GM12878 (cell line): ENCODE results near the gene CP.

Experiments
- CEBPB ChIP-seq, 2 experiments: fragments of 150-350 bp in 1 of 2; IDR thresholded peaks; 2 replicates each; pipeline ENCODE4 v1.6.1; 2012 to 2014; ENCODE audit warnings: low read depth in 2 of 2, low read length in 2 of 2, borderline replicate concordance in 1 of 2, inconsistent platforms in 1 of 2
- CHD1 ChIP-seq: IDR thresholded peaks from 2 replicates; pipeline ENCODE4 v1.6.1; 2012; ENCODE audit warnings: low read depth, low read length, improper control_type of control experiment
- MTA3 ChIP-seq: IDR thresholded peaks from 2 replicates; pipeline ENCODE4 v1.6.1; 2012; ENCODE audit warnings: low read length, inconsistent platforms, borderline replicate concordance
- TF ChIP-seq, protein P1 (sequence below), 3 experiments: IDR thresholded peaks in 2 of 3; conservative IDR thresholded peaks in 1 of 3; 2 replicates each; pipeline ENCODE4 v1.5.1; 2011; ENCODE audit warnings: low read depth in 3 of 3, low read length in 3 of 3, mild to moderate bottlenecking in 3 of 3, control low read depth in 2 of 3, moderate library complexity in 2 of 3, inconsistent platforms in 1 of 3, mixed read lengths in 1 of 3; ENCODE audit not compliant: control insufficient read depth in 2 of 3, insufficient read depth in 1 of 3; ENCODE audit errors: extremely low read depth in 1 of 3

DNA sequence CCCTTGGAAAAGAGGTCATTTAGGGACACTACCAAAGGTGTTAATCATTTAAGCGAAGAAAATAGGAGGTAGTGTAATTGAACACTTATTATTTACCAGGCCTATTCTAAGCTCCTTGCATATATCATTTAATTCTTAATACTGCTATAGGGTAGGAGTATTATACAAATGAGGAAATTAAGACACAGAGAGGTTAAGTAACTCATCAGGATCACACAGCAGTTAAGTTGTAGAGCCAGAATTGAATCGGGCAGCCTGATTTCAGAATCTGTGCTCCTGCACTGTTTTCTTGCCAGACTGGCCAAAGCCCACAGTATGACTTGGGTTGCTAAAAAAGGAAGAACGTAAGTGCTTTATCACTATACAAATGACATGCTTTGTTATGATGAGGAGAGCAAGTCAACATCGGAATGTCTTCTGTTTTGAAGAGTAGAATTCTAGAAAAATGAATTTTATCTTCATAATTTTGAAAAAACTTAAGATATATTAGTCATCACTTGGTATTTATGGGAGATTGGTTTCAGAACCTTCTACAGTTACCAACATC lies 60.8 kb downstream of the CP start:
- TF ChIP-seq, protein P1, sequence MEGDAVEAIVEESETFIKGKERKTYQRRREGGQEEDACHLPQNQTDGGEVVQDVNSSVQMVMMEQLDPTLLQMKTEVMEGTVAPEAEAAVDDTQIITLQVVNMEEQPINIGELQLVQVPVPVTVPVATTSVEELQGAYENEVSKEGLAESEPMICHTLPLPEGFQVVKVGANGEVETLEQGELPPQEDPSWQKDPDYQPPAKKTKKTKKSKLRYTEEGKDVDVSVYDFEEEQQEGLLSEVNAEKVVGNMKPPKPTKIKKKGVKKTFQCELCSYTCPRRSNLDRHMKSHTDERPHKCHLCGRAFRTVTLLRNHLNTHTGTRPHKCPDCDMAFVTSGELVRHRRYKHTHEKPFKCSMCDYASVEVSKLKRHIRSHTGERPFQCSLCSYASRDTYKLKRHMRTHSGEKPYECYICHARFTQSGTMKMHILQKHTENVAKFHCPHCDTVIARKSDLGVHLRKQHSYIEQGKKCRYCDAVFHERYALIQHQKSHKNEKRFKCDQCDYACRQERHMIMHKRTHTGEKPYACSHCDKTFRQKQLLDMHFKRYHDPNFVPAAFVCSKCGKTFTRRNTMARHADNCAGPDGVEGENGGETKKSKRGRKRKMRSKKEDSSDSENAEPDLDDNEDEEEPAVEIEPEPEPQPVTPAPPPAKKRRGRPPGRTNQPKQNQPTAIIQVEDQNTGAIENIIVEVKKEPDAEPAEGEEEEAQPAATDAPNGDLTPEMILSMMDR (IDR thresholded peaks at IDR 0.05 in 2 of 3, conservative IDR thresholded peaks at IDR 0.05 in 1 of 3; ENCODE audit: control insufficient read depth in 2 of 3, extremely low read depth in 1 of 3, insufficient read depth in 1 of 3, low read depth in 3 of 3, low read length in 3 of 3), result no peak
- no peak for TF ChIP-seq CEBPB (IDR thresholded peaks at IDR 0.05; ENCODE audit: borderline replicate concordance in 1 of 2, low read depth in 2 of 2, low read length in 2 of 2)
- no peak for TF ChIP-seq MTA3
- no peak for TF ChIP-seq CHD1
